Measurements from ENCODE around the gene RMDN2. TPM values are rescaled to one million over a fixed set of nuclear protein-coding genes. Genes with fewer than 3 reads are reported as not detected.

RMDN2 gene
- polyA plus RNA-seq, 1 experiment, result 5.7 TPM

- no peak overlapping the region for H3K4me3 ChIP-seq (ENCODE audit: low read depth, low read length)
- H3K27me3 ChIP-seq (ENCODE audit: control insufficient read depth, insufficient read depth, low read length), result no peaks in the 10 kb centered on the region
- DNase-seq (ENCODE audit: low read depth, low spot score), result no peak
- no peak overlapping the region for H3K27ac ChIP-seq (ENCODE audit: low read depth, low read length)
- H3K9me3 ChIP-seq (ENCODE audit: control insufficient read depth, insufficient read depth, low read length), result no peaks in the 10 kb centered on the region
- TF ChIP-seq CTCF (IDR thresholded peaks at IDR 0.05; ENCODE audit: low read depth, low read length), result no peak
- CTCF ChIA-PET, result interaction anchor here (1.1 kb wide), 1 partner anchor 497 kb away, joined by 5 read pairs; no protein-coding TSS in a partner anchor
- POLR2A ChIA-PET, result no interaction called here
Observed at GRCh38 chr2:37892436-37893114, 32.5 kb upstream of the RMDN2 start.

GRCh38 chr2:37893327-37893726, 31.8 kb upstream of the RMDN2 start:
- no peak for TF ChIP-seq CTCF (IDR thresholded peaks at IDR 0.05; ENCODE audit: low read depth, low read length)
- Histone ChIP-seq H3K27me3 (ENCODE audit: control insufficient read depth, insufficient read depth, low read length) (no peaks in the 10 kb centered on the region), H3K4me3 (ENCODE audit: low read depth, low read length) (no peak overlapping the region), H3K9me3 (ENCODE audit: control insufficient read depth, insufficient read depth, low read length) (no peaks in the 10 kb centered on the region), H3K27ac (ENCODE audit: low read depth, low read length) (no peak overlapping the region)
- ChIA-PET POLR2A (no interaction called here), CTCF (interaction anchor here (1.1 kb wide), 2 partner anchors 18 to 498 kb away, joined by 3 to 5 read pairs; no protein-coding TSS in a partner anchor)
- no peak for DNase-seq (ENCODE audit: low read depth, low spot score)

- Histone ChIP-seq H3K27ac (ENCODE audit: low read depth, low read length) (no peak overlapping the region), H3K27me3 (ENCODE audit: control insufficient read depth, insufficient read depth, low read length) (no peaks in the 10 kb centered on the region), H3K9me3 (ENCODE audit: control insufficient read depth, insufficient read depth, low read length) (no peaks in the 10 kb centered on the region), H3K4me3 (ENCODE audit: low read depth, low read length) (no peak overlapping the region)
- CTCF ChIA-PET, result interaction anchor here (0.6 to 1.7 kb wide), 5 partner anchors 11 to 610 kb away, joined by 3 to 4 read pairs (median 3); no protein-coding TSS in a partner anchor
- no peak for DNase-seq (ENCODE audit: low read depth, low spot score)
- no peak for TF ChIP-seq CTCF (IDR thresholded peaks at IDR 0.05; ENCODE audit: low read depth, low read length)
- POLR2A ChIA-PET, result no interaction called here
Observed at GRCh38 chr2:37894047-37894446, 31.0 kb upstream of the RMDN2 start.

GRCh38 chr2:37894601-37895000, 30.5 kb upstream of the RMDN2 start:
- no peak for TF ChIP-seq CTCF (IDR thresholded peaks at IDR 0.05; ENCODE audit: low read depth, low read length)
- DNase-seq (ENCODE audit: low read depth, low spot score), result no peak
- Histone ChIP-seq H3K27me3 (ENCODE audit: control insufficient read depth, insufficient read depth, low read length) (no peaks in the 10 kb centered on the region), H3K27ac (ENCODE audit: low read depth, low read length) (no peak overlapping the region), H3K9me3 (ENCODE audit: control insufficient read depth, insufficient read depth, low read length) (no peaks in the 10 kb centered on the region), H3K4me3 (ENCODE audit: low read depth, low read length) (no peak overlapping the region)
- ChIA-PET POLR2A (no interaction called here), CTCF (interaction anchor here (0.6 to 3.5 kb wide), 8 partner anchors 12 to 611 kb away, joined by 3 to 11 read pairs (median 3); no protein-coding TSS in a partner anchor)

GRCh38 chr2:37895140-37895539, 29.9 kb upstream of the RMDN2 start:
- no peak for DNase-seq (ENCODE audit: low read depth, low spot score)
- CTCF ChIA-PET, result interaction anchor here (0.8 to 3.5 kb wide), 6 partner anchors 12 to 499 kb away, joined by 3 to 11 read pairs (median 4); no protein-coding TSS in a partner anchor
- H3K27me3 ChIP-seq (ENCODE audit: control insufficient read depth, insufficient read depth, low read length), result no peaks in the 10 kb centered on the region
- no peak overlapping the region for H3K4me3 ChIP-seq (ENCODE audit: low read depth, low read length)
- POLR2A ChIA-PET, result no interaction called here
- no peak overlapping the region for H3K27ac ChIP-seq (ENCODE audit: low read depth, low read length)
- no peak for TF ChIP-seq CTCF (IDR thresholded peaks at IDR 0.05; ENCODE audit: low read depth, low read length)
- H3K9me3 ChIP-seq (ENCODE audit: control insufficient read depth, insufficient read depth, low read length), result peaks cover under 1% of the 10 kb centered on the region

Measured in AG04450 (cell line).